ENCODE data around the gene KLHL4. TPM values are rescaled to one million over a fixed set of nuclear protein-coding genes. Genes with fewer than 3 reads are reported as not detected.

The KLHL4 gene
- total RNA-seq, 1 donor from 2014 or later, result 16.4 TPM

GRCh38 chrX:87616371-87616770, 98.8 kb downstream of the KLHL4 start:
- TF ChIP-seq CTCF (IDR thresholded peaks at IDR 0.05; ENCODE audit: insufficient read depth, low read depth, low read length) (no peak), EZH2 (IDR thresholded peaks at IDR 0.05; ENCODE audit: insufficient read depth, low read length) (no peak)
- no peak overlapping the region for H2AFZ ChIP-seq (ENCODE audit: low read depth, low read length)
- no peak for DNase-seq (ENCODE audit: low read depth)
- no peaks in the 10 kb centered on the region for H3K36me3 Mint-ChIP-seq (ENCODE audit: low read depth, unreplicated experiment)
- FAIRE-seq, result no peak
- no peaks in the 10 kb centered on the region for H3K36me3 ChIP-seq (ENCODE audit: insufficient read depth, low read length)
- no peaks in the 10 kb centered on the region for H3K27me3 ChIP-seq (ENCODE audit: insufficient read depth, low read length)
- H3K9ac ChIP-seq (ENCODE audit: low read length), result no peak overlapping the region
- no peaks in the 10 kb centered on the region for H3K9me3 ChIP-seq (ENCODE audit: insufficient read depth, low read depth, low read length)
- H3K27ac Mint-ChIP-seq (ENCODE audit: unreplicated experiment), result no peak overlapping the region
- H3K4me3 ChIP-seq (ENCODE audit: insufficient read depth, low read depth, low read length), result no peak overlapping the region
- no peak overlapping the region for H3K4me3 Mint-ChIP-seq (ENCODE audit: unreplicated experiment)
- no peak overlapping the region for H3K4me2 ChIP-seq (ENCODE audit: low read length)
- H3K27ac ChIP-seq (ENCODE audit: low read depth, low read length), result no peak overlapping the region
- H3K27me3 Mint-ChIP-seq (ENCODE audit: low read depth, unreplicated experiment), result no peaks in the 10 kb centered on the region
- H3K79me2 ChIP-seq (ENCODE audit: insufficient read depth, low read length), result no peaks in the 10 kb centered on the region
- no peaks in the 10 kb centered on the region for H3K9me3 Mint-ChIP-seq (ENCODE audit: unreplicated experiment)
- H3K4me1 ChIP-seq (ENCODE audit: insufficient read depth, low read length), result no peaks in the 10 kb centered on the region
- H3K4me1 Mint-ChIP-seq (ENCODE audit: low read depth, unreplicated experiment), result no peaks in the 10 kb centered on the region
- H4K20me1 ChIP-seq (ENCODE audit: insufficient read depth, low read length), result no peaks in the 10 kb centered on the region

- Histone ChIP-seq H4K20me1 (ENCODE audit: insufficient read depth, low read length) (no peaks in the 10 kb centered on the region), H3K9ac (ENCODE audit: low read length) (no peak overlapping the region), H3K27ac (ENCODE audit: low read depth, low read length) (peak overlapping the region; percentile 19), H2AFZ (ENCODE audit: low read depth, low read length) (no peak overlapping the region), H3K27me3 (ENCODE audit: insufficient read depth, low read length) (no peaks in the 10 kb centered on the region), H3K9me3 (ENCODE audit: insufficient read depth, low read depth, low read length) (no peaks in the 10 kb centered on the region), H3K36me3 (ENCODE audit: insufficient read depth, low read length) (no peaks in the 10 kb centered on the region), H3K79me2 (ENCODE audit: insufficient read depth, low read length) (no peaks in the 10 kb centered on the region), H3K4me3 (ENCODE audit: insufficient read depth, low read depth, low read length) (no peak overlapping the region), H3K4me1 (ENCODE audit: insufficient read depth, low read length) (no peaks in the 10 kb centered on the region), H3K4me2 (ENCODE audit: low read length) (peak overlapping the region; percentile 55)
- TF ChIP-seq CTCF (IDR thresholded peaks at IDR 0.05; ENCODE audit: insufficient read depth, low read depth, low read length) (no peak), EZH2 (IDR thresholded peaks at IDR 0.05; ENCODE audit: insufficient read depth, low read length) (no peak)
- no peaks in the 10 kb centered on the region for H3K36me3 Mint-ChIP-seq (ENCODE audit: low read depth, unreplicated experiment)
- no peak overlapping the region for H3K4me3 Mint-ChIP-seq (ENCODE audit: unreplicated experiment)
- H3K27ac Mint-ChIP-seq (ENCODE audit: unreplicated experiment), result peak overlapping the region; percentile 69
- no peaks in the 10 kb centered on the region for H3K27me3 Mint-ChIP-seq (ENCODE audit: low read depth, unreplicated experiment)
- H3K4me1 Mint-ChIP-seq (ENCODE audit: low read depth, unreplicated experiment), result peaks cover 3% of the 10 kb centered on the region
- H3K9me3 Mint-ChIP-seq (ENCODE audit: unreplicated experiment), result no peaks in the 10 kb centered on the region
- DNase-seq (ENCODE audit: low read depth) (peak; percentile 68), FAIRE-seq (no peak)
Measured at GRCh38 chrX:87621697-87622096, 104.1 kb downstream of the KLHL4 start.

GRCh38 chrX:87626996-87627395, 109.4 kb downstream of the KLHL4 start:
- no peaks in the 10 kb centered on the region for H3K79me2 ChIP-seq (ENCODE audit: insufficient read depth, low read length)
- DNase-seq (ENCODE audit: low read depth), result peak; percentile 2
- H3K9me3 ChIP-seq (ENCODE audit: insufficient read depth, low read depth, low read length), result no peaks in the 10 kb centered on the region
- TF ChIP-seq EZH2 (IDR thresholded peaks at IDR 0.05; ENCODE audit: insufficient read depth, low read length) (no peak), CTCF (IDR thresholded peaks at IDR 0.05; ENCODE audit: insufficient read depth, low read depth, low read length) (no peak)
- H3K27ac Mint-ChIP-seq (ENCODE audit: unreplicated experiment), result no peak overlapping the region
- no peak overlapping the region for H3K4me2 ChIP-seq (ENCODE audit: low read length)
- H3K4me3 Mint-ChIP-seq (ENCODE audit: unreplicated experiment), result no peak overlapping the region
- no peak overlapping the region for H3K9ac ChIP-seq (ENCODE audit: low read length)
- H3K4me1 Mint-ChIP-seq (ENCODE audit: low read depth, unreplicated experiment), result peaks cover 2% of the 10 kb centered on the region
- H3K4me1 ChIP-seq (ENCODE audit: insufficient read depth, low read length), result no peaks in the 10 kb centered on the region
- no peaks in the 10 kb centered on the region for H3K27me3 Mint-ChIP-seq (ENCODE audit: low read depth, unreplicated experiment)
- no peak overlapping the region for H2AFZ ChIP-seq (ENCODE audit: low read depth, low read length)
- no peak overlapping the region for H3K4me3 ChIP-seq (ENCODE audit: insufficient read depth, low read depth, low read length)
- no peaks in the 10 kb centered on the region for H3K27me3 ChIP-seq (ENCODE audit: insufficient read depth, low read length)
- no peaks in the 10 kb centered on the region for H4K20me1 ChIP-seq (ENCODE audit: insufficient read depth, low read length)
- FAIRE-seq, result peak; percentile 23
- no peak overlapping the region for H3K27ac ChIP-seq (ENCODE audit: low read depth, low read length)
- H3K36me3 ChIP-seq (ENCODE audit: insufficient read depth, low read length), result no peaks in the 10 kb centered on the region
- H3K36me3 Mint-ChIP-seq (ENCODE audit: low read depth, unreplicated experiment), result no peaks in the 10 kb centered on the region
- H3K9me3 Mint-ChIP-seq (ENCODE audit: unreplicated experiment), result no peaks in the 10 kb centered on the region

All from astrocyte (in vitro differentiated cells and primary cell).